Lower lobe of right lung (tissue), 2 donors: ENCODE results near the gene GMCL1. TPM values are rescaled to one million over a fixed set of nuclear protein-coding genes. Genes with fewer than 3 reads are reported as not detected.

ENCODE experiments used
- ATAC-seq, 2 donors: fragments of 200-7000 bp; cut with Tn5 transposase; one replicate each; pipeline ENCODE4 v1.9.1; 2020 to 2022; ENCODE audit warnings: mild to moderate bottlenecking in 2 of 2, moderate library complexity in 2 of 2
- DNase-seq: peaks from one replicate; pipeline ENCODE4 v3.0.0-alpha.2; 2020
- H3K27ac ChIP-seq: fragments of 200-600 bp; one replicate; pipeline ENCODE4 v1.8.0; 2022
- H3K27me3 ChIP-seq: fragments of 200-600 bp; one replicate; pipeline ENCODE4 v1.8.0; 2022; ENCODE audit warnings: low read depth
- H3K36me3 ChIP-seq: fragments of 200-600 bp; one replicate; pipeline ENCODE4 v1.8.0; 2022; ENCODE audit warnings: mild to moderate bottlenecking
- H3K4me1 ChIP-seq: fragments of 200-600 bp; one replicate; pipeline ENCODE4 v1.8.0; 2022
- H3K4me3 ChIP-seq: fragments of 200-600 bp; one replicate; pipeline ENCODE4 v1.8.0; 2022; ENCODE audit warnings: mild to moderate bottlenecking
- H3K9me3 ChIP-seq: fragments of 200-600 bp; one replicate; pipeline ENCODE4 v1.8.0; 2022
- intact Hi-C: fragments of 100-400 bp; cut with DNase I; formaldehyde crosslinking; loops from one replicate; pipeline ENCODE4 v1.11.0; 2022
- total RNA-seq: library from RNA; stranded (reverse); fragmentation: NEBNext Ultra II Directional; extraction: Animal tissue kit (Norgen Biotek cat#: 25700); gene quantifications from one replicate; pipeline ENCODE4 v1.2.1, GENCODE V29; 2021
- TF ChIP-seq, protein P1 (sequence below): fragments of 200-600 bp; IDR thresholded peaks from one replicate; pipeline ENCODE4 v1.8.0; 2022; ENCODE audit warnings: antibody characterized with exemption, mild to moderate bottlenecking
- donor health status: DM: no; HTN: yes; CAD: no; lungs with severe emphysema.

Gene GMCL1
- total RNA-seq, 1 donor from 2014 or later: 13.3 TPM

- DNase-seq (no peak), ATAC-seq (no peak)
- H3K36me3 ChIP-seq: peaks cover 13% of the 10 kb centered on the region
- H3K9me3 ChIP-seq: no peaks in the 10 kb centered on the region
- TF ChIP-seq, protein P1, sequence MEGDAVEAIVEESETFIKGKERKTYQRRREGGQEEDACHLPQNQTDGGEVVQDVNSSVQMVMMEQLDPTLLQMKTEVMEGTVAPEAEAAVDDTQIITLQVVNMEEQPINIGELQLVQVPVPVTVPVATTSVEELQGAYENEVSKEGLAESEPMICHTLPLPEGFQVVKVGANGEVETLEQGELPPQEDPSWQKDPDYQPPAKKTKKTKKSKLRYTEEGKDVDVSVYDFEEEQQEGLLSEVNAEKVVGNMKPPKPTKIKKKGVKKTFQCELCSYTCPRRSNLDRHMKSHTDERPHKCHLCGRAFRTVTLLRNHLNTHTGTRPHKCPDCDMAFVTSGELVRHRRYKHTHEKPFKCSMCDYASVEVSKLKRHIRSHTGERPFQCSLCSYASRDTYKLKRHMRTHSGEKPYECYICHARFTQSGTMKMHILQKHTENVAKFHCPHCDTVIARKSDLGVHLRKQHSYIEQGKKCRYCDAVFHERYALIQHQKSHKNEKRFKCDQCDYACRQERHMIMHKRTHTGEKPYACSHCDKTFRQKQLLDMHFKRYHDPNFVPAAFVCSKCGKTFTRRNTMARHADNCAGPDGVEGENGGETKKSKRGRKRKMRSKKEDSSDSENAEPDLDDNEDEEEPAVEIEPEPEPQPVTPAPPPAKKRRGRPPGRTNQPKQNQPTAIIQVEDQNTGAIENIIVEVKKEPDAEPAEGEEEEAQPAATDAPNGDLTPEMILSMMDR: no peak
- peaks cover 24% of the 10 kb centered on the region for H3K4me1 ChIP-seq
- no peaks in the 10 kb centered on the region for H3K27me3 ChIP-seq
- no peak overlapping the region for H3K27ac ChIP-seq
- intact Hi-C loops: no loop called here
- no peak overlapping the region for H3K4me3 ChIP-seq
Measured at GRCh38 chr2:69835666-69836065, 6.2 kb downstream of the GMCL1 start.

DNA sequence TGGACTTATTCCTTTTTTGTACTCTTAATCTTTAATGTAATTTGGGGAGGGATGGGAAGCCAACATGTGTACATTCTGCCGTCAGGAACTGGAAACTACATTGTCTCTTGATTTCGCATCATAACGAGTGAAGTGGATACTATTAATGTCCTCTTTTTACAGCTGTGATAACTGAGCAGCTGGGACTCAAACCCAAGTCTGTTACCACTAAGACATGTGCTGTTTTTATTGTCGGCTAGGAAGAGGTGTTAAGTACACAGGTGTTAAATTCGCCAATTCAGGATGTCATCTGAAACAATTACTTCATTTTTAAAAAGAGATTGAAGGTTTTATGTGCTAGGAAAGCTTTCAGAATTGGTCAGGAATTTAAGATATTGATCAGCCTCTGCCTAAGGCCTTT is 6.9 kb downstream of the GMCL1 start:
- TF ChIP-seq, protein P1: no peak
- H3K4me3 ChIP-seq: no peak overlapping the region
- intact Hi-C loops: no loop called here
- DNase-seq: no peak
- ATAC-seq: no peak
- peaks cover 17% of the 10 kb centered on the region for H3K36me3 ChIP-seq
- peaks cover 18% of the 10 kb centered on the region for H3K4me1 ChIP-seq
- H3K9me3 ChIP-seq: no peaks in the 10 kb centered on the region
- no peak overlapping the region for H3K27ac ChIP-seq
- H3K27me3 ChIP-seq: no peaks in the 10 kb centered on the region

- ATAC-seq: no peak
- no peak overlapping the region for H3K4me3 ChIP-seq
- no peaks in the 10 kb centered on the region for H3K27me3 ChIP-seq
- intact Hi-C loops: no loop called here
- TF ChIP-seq, protein P1: no peak
- H3K9me3 ChIP-seq: no peaks in the 10 kb centered on the region
- DNase-seq: no peak
- H3K36me3 ChIP-seq: peaks cover 21% of the 10 kb centered on the region
- no peak overlapping the region for H3K27ac ChIP-seq
- peaks cover 6% of the 10 kb centered on the region for H3K4me1 ChIP-seq
Measured at GRCh38 chr2:69837533-69837932, 8.1 kb downstream of the GMCL1 start.

GRCh38 chr2:69843993-69844392 is 14.5 kb downstream of the GMCL1 start:
- Histone ChIP-seq H3K9me3 (no peaks in the 10 kb centered on the region), H3K36me3 (peaks cover 70% of the 10 kb centered on the region), H3K27ac (no peak overlapping the region), H3K4me1 (no peaks in the 10 kb centered on the region), H3K27me3 (no peaks in the 10 kb centered on the region), H3K4me3 (no peak overlapping the region)
- ATAC-seq (no peak), DNase-seq (no peak)
- TF ChIP-seq, protein P1: no peak
- intact Hi-C loops: no loop called here

DNA sequence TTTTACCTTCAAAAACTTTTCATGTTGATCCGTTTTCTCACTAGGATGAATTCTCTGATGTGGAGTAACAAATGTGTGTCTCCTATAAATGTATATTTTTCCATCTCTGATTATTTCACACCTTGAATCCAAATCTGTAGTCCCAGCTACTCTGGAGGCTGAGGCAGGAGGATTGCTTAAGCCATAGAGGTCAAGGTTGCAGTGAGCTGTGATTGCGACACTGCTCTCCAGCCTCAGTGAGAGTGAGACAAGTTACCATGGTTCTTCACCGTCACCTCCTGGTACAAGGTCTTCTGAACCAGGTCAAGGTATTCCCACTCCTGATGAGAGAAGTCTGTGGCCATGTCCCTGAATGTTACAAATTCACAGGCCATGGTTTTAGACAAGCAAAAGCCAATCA is 15.1 kb downstream of the GMCL1 start:
- no peaks in the 10 kb centered on the region for H3K27me3 ChIP-seq
- no peak for DNase-seq
- no peaks in the 10 kb centered on the region for H3K4me1 ChIP-seq
- intact Hi-C loops: no loop called here
- ATAC-seq: no peak
- TF ChIP-seq, protein P1: no peak
- no peak overlapping the region for H3K4me3 ChIP-seq
- H3K27ac ChIP-seq: no peak overlapping the region
- H3K36me3 ChIP-seq: peaks cover 69% of the 10 kb centered on the region
- no peaks in the 10 kb centered on the region for H3K9me3 ChIP-seq
